K562 treated with DMSO at 1 percent for 24 hours (cell line): ENCODE measurements around the gene SAMM50. TPM values are rescaled to one million over a fixed set of nuclear protein-coding genes. Genes with fewer than 3 reads are reported as not detected.

Experiments used
- total RNA-seq: library from RNA; unstranded; fragments of 300-600 nt; gene quantifications from 2 replicates; pipeline ENCODE4 v1.2.3, GENCODE V29; 2022; ENCODE audit warnings: low read depth; ENCODE audit not compliant: insufficient read depth

Gene SAMM50
- total RNA-seq, result 31.7 and 33.9 TPM in 2 replicates

DNA sequence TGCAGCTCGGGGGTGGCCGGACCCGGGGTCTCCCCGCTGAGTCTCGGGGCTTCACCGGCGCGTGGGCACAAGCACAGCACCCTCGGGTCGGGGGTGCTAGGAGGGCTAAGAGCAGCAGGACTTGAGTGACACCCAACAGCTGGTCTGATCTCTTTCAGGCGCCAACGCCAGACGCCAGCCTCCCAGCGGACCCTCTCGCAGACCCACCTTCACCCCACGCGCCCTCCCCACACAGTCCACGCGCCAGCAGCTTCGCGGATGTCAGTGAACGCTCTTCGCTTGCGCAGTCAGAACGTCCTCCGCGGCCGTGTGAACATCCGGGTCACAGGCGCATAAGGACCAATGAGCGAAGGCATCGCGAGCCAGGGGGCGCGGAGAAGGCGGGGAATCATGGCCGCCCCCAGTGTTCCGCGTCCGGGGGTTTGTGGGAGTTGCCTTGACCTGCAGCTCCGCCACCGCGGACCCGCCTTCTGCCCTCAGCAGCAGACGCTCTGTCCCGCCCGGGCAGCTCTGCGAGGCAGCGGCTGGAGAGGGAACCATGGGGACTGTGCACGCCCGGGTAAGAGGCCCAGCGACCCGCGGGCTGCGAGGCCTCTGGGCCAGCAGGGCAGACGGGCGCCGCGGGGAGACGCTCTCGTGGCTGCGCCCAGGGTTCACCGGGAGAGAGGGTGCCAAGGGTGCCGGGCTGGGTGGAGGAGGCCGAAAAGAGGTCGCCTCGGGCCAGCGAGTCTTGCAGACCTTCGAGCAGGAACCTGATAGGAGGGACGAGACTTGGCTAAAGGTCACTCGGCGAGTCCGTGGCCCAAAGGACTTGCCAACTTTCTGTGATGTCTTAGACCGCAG lies at the start of gene SAMM50:
SAMM50 (plus strand) TSS at position 403 of the 843 bp plus-strand sequence; CDS start at position 539, 136 bp downstream.

DNA sequence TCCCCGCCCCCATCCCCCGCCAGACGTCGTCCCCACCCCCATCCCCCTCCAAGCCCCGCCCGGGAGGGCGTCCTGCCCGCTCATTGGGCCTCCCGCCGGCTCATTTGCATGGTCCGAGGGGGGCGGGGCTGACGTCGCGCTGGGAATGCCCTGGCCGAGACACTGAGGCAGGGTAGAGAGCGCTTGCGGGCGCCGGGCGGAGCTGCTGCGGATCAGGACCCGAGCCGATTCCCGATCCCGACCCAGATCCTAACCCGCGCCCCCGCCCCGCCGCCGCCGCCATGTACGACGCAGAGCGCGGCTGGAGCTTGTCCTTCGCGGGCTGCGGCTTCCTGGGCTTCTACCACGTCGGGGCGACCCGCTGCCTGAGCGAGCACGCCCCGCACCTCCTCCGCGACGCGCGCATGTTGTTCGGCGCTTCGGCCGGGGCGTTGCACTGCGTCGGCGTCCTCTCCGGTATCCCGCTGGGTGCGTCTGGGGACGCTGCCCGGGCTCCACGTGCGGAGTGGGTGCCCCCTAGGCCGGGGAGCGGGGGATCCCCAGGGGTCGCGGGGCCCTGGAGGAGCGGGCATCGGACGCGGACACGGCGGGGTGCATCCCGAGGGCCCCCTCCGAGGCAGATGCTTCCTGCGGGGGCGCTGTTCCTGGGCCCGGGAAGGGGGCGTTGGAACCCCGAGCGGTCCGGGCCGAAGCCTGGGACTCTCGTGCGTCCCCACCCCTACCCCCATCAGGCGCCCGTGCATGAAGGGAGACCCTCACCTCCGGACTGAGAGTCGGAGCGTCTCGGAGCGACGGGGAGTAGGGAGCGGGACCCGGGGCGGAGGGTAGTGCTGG lies 31.4 kb upstream of the SAMM50 start, which contains the start of gene PNPLA3:
PNPLA3 (plus strand) TSS at position 175 of the 834 bp plus-strand sequence; CDS start at position 282, 107 bp downstream.

DNA sequence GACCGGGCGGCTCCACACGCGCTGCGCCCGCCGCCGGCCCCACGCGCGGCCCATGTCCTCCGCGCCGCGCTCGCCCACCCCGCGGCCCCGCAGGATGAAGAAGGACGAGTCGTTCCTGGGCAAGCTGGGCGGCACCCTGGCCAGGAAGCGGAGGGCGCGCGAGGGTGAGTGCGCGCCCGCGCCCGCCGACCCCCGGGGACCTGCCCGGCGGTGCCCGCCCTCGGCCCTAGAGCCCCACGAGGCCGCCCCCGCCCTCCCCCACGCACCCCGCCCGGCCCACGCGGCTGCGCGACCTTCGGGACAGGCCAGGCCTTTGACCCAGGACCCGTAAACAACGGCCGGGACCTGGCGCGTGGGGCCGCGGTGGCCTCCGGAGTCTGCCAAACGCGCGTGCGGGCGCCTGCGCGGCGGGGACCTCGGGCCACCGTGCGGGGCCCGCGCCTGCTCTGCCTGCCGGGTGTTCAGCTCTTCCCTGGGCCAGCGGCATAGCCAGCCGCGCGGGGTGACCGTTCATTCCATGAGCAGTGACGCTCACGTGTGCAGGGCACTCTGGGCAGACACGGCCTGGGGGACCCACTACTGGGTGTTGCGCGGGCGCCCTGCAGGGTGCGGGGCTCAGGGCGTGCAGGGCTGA lies 69.2 kb downstream of the SAMM50 start, which contains the start of gene PARVB:
PARVB (plus strand) TSS at position 15 of the 634 bp plus-strand sequence; CDS start at position 53, 38 bp downstream.

Other genes starting within 250 kb of the SAMM50 start
- not detected in 2 replicates for gene EFCAB6, start 143.1 kb upstream of the SAMM50 start, total RNA-seq
- 0.21 TPM in 1 of 2 replicates, not detected in the other for gene SULT4A1, start 92.9 kb upstream of the SAMM50 start, total RNA-seq
- gene PNPLA5, start 63.4 kb upstream of the SAMM50 start, total RNA-seq, result not detected in 2 replicates
- gene PNPLA3, start 31.6 kb upstream of the SAMM50 start, total RNA-seq, result not detected in 2 replicates
- gene PARVB, start 68.9 kb downstream of the SAMM50 start, total RNA-seq, result 27.9 and 28.2 TPM in 2 replicates
- gene PARVG, start 225.5 kb downstream of the SAMM50 start, total RNA-seq, result not detected in 2 replicates